Measurements from ENCODE around the gene IFT88. TPM values are rescaled to one million over a fixed set of nuclear protein-coding genes. Genes with fewer than 3 reads are reported as not detected.

Gene IFT88
- total and polyA plus RNA-seq, 2 of the 4 experiments (the other 2 are of a cell fraction): 5.5 to 8.6 TPM

- H3K79me1 ChIP-seq (ENCODE audit: low read depth in 1 of 2, low read length in 2 of 2): no peaks in the 10 kb centered on the region
- H3K27me3 ChIP-seq (ENCODE audit: control insufficient read depth, insufficient read depth, low read length): no peaks in the 10 kb centered on the region
- H3K14ac ChIP-seq (replicated peaks; ENCODE audit: low read depth, low read length): no peak overlapping the region
- intact Hi-C loops (cut with micrococcal nuclease): no loop called here
- no peak overlapping the region for H3K4me3 ChIP-seq (ENCODE audit: insufficient read depth, low read depth, low read length)
- no CpG with 5 or more reads among the region's 4 CpGs for WGBS, 2 experiments (ENCODE audit: extremely low coverage in 2 of 2, insufficient read length in 1 of 2)
- no peak overlapping the region for H3K23ac ChIP-seq (ENCODE audit: low read depth, low read length)
- no peak overlapping the region for H3K27ac ChIP-seq (ENCODE audit: insufficient read depth, low read length)
- no peaks in the 10 kb centered on the region for H3K4me1 ChIP-seq (ENCODE audit: control insufficient read depth, insufficient read depth, low read length)
- H2BK120ac ChIP-seq (ENCODE audit: low read depth, low read length): no peak overlapping the region
- TF ChIP-seq SMC3 (IDR thresholded peaks at IDR 0.05; ENCODE audit: low read depth, low read length) (no peak), CEBPB (IDR thresholded peaks at IDR 0.05; ENCODE audit: low read depth, low read length) (no peak), MAFK (IDR thresholded peaks at IDR 0.05; ENCODE audit: low read depth, low read length) (no peak), FOS (IDR thresholded peaks at IDR 0.05; ENCODE audit: low read depth, low read length) (no peak), RCOR1 (IDR thresholded peaks at IDR 0.05; ENCODE audit: insufficient replicate concordance, low read length) (no peak), MAZ (IDR thresholded peaks at IDR 0.05; ENCODE audit: borderline replicate concordance, low read depth, low read length) (no peak), POLR2A (IDR thresholded peaks at IDR 0.05; ENCODE audit: low read depth, low read length) (no peak), ELK1 (IDR thresholded peaks at IDR 0.05; ENCODE audit: borderline replicate concordance, low read depth, low read length) (no peak), RFX5 (IDR thresholded peaks at IDR 0.05; ENCODE audit: low read depth, low read length) (no peak), CHD1 (IDR thresholded peaks at IDR 0.05; ENCODE audit: low read depth, low read length) (no peak), NFE2L2 (IDR thresholded peaks at IDR 0.05; ENCODE audit: low read depth, low read length) (no peak), USF2 (IDR thresholded peaks at IDR 0.05; ENCODE audit: low read depth, low read length) (no peak), CTCF (conservative IDR thresholded peaks at IDR 0.05; ENCODE audit: low read depth, low read length) (no peak), BHLHE40 (IDR thresholded peaks at IDR 0.05; ENCODE audit: low read depth, low read length) (no peak), RAD21 (IDR thresholded peaks at IDR 0.05; ENCODE audit: low read length) (no peak), MXI1 (IDR thresholded peaks at IDR 0.05; ENCODE audit: borderline replicate concordance, low read depth, low read length) (no peak)
- no TSS peak for BruUV-seq (replicated peaks)
- H3K36me3 ChIP-seq (ENCODE audit: control insufficient read depth, insufficient read depth, low read length): 0 out of 2 replicates have a peak, but pooled peaks cover 1% of the 10 kb centered on the region
- H3K9ac ChIP-seq (ENCODE audit: low read depth, low read length): no peak overlapping the region
- no peak overlapping the region for H2AFZ ChIP-seq (replicated peaks; ENCODE audit: low read length, poor library complexity)
- H3K9me3 ChIP-seq (ENCODE audit: control insufficient read depth, insufficient read depth, low read length): no peaks in the 10 kb centered on the region
- ChIA-PET POLR2A (ENCODE audit: unreplicated experiment) (no interaction called here), CTCF (no interaction called here)
- no peak overlapping the region for H3K18ac ChIP-seq (ENCODE audit: low read depth, low read length)
- no peak overlapping the region for H3K56ac ChIP-seq (ENCODE audit: extremely low read depth, insufficient read depth, low read length)
- H4K8ac ChIP-seq (ENCODE audit: low read depth in 2 of 2, low read length in 2 of 2): no peak overlapping the region
- in situ Hi-C loops (cut with MboI; ENCODE audit: low sequenced_read_pairs): no loop called here
- no peak overlapping the region for H2BK20ac ChIP-seq (ENCODE audit: low read depth, low read length)
- no peak overlapping the region for H4K5ac ChIP-seq (ENCODE audit: low read depth, low read length)
- no peak for ATAC-seq (ENCODE audit: low read depth)
- no peak overlapping the region for H2BK5ac ChIP-seq (ENCODE audit: low read depth, low read length, poor library complexity, severe bottlenecking)
- H2BK15ac ChIP-seq (ENCODE audit: low read depth, low read length): no peak overlapping the region
- H3K9me1 ChIP-seq (ENCODE audit: insufficient read depth, low read length): peaks cover 3% of the 10 kb centered on the region; the same call in 1 of the 2 replicates
- no peak overlapping the region for H3K4ac ChIP-seq (ENCODE audit: low read depth, low read length)
- H2AK9ac ChIP-seq (replicated peaks; ENCODE audit: low read depth, low read length, poor library complexity): no peak overlapping the region
- no peak overlapping the region for H3K4me2 ChIP-seq (ENCODE audit: low read depth, low read length)
- H4K20me1 ChIP-seq (ENCODE audit: insufficient read depth, low read length): no peaks in the 10 kb centered on the region
- no peak for DNase-seq
- H4K91ac ChIP-seq (ENCODE audit: insufficient read depth, low read depth, low read length): no peak overlapping the region
- H2AK5ac ChIP-seq (ENCODE audit: low read depth, low read length): no peak overlapping the region
- dilution Hi-C loops (cut with HindIII; ENCODE audit: low sequenced_read_pairs, unreplicated experiment): no loop called here
Measured at GRCh38 chr13:20592606-20593005, 25.6 kb downstream of the IFT88 start.

Data from IMR-90 (cell line).